Measurements from ENCODE around the gene CIDEC. TPM values are rescaled to one million over a fixed set of nuclear protein-coding genes. Genes with fewer than 3 reads are reported as not detected.

The CIDEC gene
- total RNA-seq, 4 donors from 2014 or later, result 12.5 to 34.7 (median 26.1) TPM

- no peak for TF ChIP-seq CTCF (IDR thresholded peaks at IDR 0.05)
- no peak for TF ChIP-seq POLR2A (IDR thresholded peaks at IDR 0.05)
- no peak for TF ChIP-seq EP300 (IDR thresholded peaks at IDR 0.05)
- TF ChIP-seq POLR2AphosphoS5 (IDR thresholded peaks at IDR 0.05), result no peak
- 83% methylated on average over 7 of the region's 7 CpGs for WGBS
- DNase-seq (ENCODE audit: low spot score in 2 of 2), result no peak
- Histone ChIP-seq H3K36me3 (peaks cover 31% of the 10 kb centered on the region), H3K27ac (no peak overlapping the region), H3K9me3 (no peaks in the 10 kb centered on the region), H3K4me1 (peaks cover 62% of the 10 kb centered on the region), H3K27me3 (no peaks in the 10 kb centered on the region), H3K4me3 (no peak overlapping the region)
Measured at GRCh38 chr3:9912294-9912935, 32.4 kb upstream of the CIDEC start.

- Histone ChIP-seq H3K27me3 (no peaks in the 10 kb centered on the region), H3K36me3 (peaks cover 33% of the 10 kb centered on the region), H3K9me3 (no peaks in the 10 kb centered on the region), H3K4me1 (peaks cover 57% of the 10 kb centered on the region), H3K27ac (no peak overlapping the region), H3K4me3 (no peak overlapping the region)
- DNase-seq (ENCODE audit: low spot score in 2 of 2), result no peak
- 68% methylated on average over 8 of the region's 8 CpGs for WGBS
- no peak for TF ChIP-seq POLR2AphosphoS5 (IDR thresholded peaks at IDR 0.05)
- no peak for TF ChIP-seq POLR2A (IDR thresholded peaks at IDR 0.05)
- no peak for TF ChIP-seq EP300 (IDR thresholded peaks at IDR 0.05)
- TF ChIP-seq CTCF (IDR thresholded peaks at IDR 0.05), result no peak
Measured at GRCh38 chr3:9911863-9912262, 31.8 kb upstream of the CIDEC start.

DNA sequence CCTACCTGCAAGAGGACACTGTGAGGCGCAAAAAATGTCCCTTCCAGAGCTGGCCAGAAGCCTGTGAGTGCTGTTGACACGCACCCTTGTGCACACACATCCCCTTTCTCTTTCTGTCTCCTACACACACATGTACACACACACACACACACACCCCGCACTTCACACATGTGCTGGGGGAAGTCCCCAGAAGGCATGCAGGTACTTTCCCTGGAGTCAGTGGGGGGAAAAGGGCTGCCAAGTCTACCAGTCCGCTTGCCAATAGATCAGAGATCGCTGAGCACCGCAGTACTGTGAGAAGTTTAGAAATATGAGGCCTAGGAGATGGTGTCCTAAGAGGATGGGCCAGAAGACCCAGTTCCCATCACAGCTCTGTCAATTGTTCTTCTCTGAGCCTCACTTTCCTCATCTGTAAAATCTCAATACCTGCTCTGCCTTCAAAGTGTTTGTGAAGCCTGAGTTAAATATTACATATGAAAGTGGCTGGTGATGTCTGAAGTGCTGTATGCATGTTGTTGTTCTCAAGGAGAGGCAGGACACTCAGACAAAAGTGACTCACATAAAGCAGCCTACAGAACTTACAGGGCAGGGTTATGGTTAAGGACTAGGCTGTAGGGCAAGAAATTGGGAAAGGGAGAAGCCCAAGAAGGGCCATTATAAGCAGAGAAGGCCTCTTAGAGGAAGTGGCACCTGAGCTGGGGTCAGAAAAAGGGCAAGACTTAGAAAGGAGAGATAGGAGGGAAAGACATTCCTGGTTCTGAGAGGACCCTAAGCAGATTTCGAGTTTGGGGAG is 29.4 kb upstream of the CIDEC start:
- no peaks in the 10 kb centered on the region for H3K27me3 ChIP-seq
- no peaks in the 10 kb centered on the region for H3K9me3 ChIP-seq
- TF ChIP-seq POLR2A (IDR thresholded peaks at IDR 0.05) (no peak), EP300 (IDR thresholded peaks at IDR 0.05) (no peak), POLR2AphosphoS5 (IDR thresholded peaks at IDR 0.05) (no peak), CTCF (IDR thresholded peaks at IDR 0.05) (no peak)
- peaks cover 35% of the 10 kb centered on the region for H3K36me3 ChIP-seq
- no peak for DNase-seq (ENCODE audit: low spot score in 2 of 2)
- no peak overlapping the region for H3K27ac ChIP-seq
- peaks cover 40% of the 10 kb centered on the region for H3K4me1 ChIP-seq
- WGBS, result 63% methylated on average over 7 of the region's 7 CpGs
- no peak overlapping the region for H3K4me3 ChIP-seq

- Histone ChIP-seq H3K27me3 (no peaks in the 10 kb centered on the region), H3K4me3 (no peak overlapping the region), H3K27ac (no peak overlapping the region), H3K4me1 (peaks cover 38% of the 10 kb centered on the region), H3K9me3 (no peaks in the 10 kb centered on the region), H3K36me3 (peaks cover 35% of the 10 kb centered on the region)
- DNase-seq (ENCODE audit: low spot score in 2 of 2), result no peak
- WGBS, result 81% methylated on average over 3 of the region's 3 CpGs
- TF ChIP-seq POLR2AphosphoS5 (IDR thresholded peaks at IDR 0.05) (no peak), CTCF (IDR thresholded peaks at IDR 0.05) (no peak), EP300 (IDR thresholded peaks at IDR 0.05) (no peak), POLR2A (IDR thresholded peaks at IDR 0.05) (no peak)
Measured at GRCh38 chr3:9908286-9908685, 28.2 kb upstream of the CIDEC start.

- Histone ChIP-seq H3K27me3 (no peaks in the 10 kb centered on the region), H3K27ac (no peak overlapping the region), H3K4me3 (no peak overlapping the region), H3K36me3 (peaks cover 33% of the 10 kb centered on the region), H3K4me1 (peaks cover 38% of the 10 kb centered on the region), H3K9me3 (no peaks in the 10 kb centered on the region)
- 77% methylated on average over 5 of the region's 5 CpGs for WGBS
- TF ChIP-seq EP300 (IDR thresholded peaks at IDR 0.05), result no peak
- no peak for TF ChIP-seq POLR2A (IDR thresholded peaks at IDR 0.05)
- TF ChIP-seq CTCF (IDR thresholded peaks at IDR 0.05), result no peak
- TF ChIP-seq POLR2AphosphoS5 (IDR thresholded peaks at IDR 0.05), result no peak
- no peak for DNase-seq (ENCODE audit: low spot score in 2 of 2)
Measured at GRCh38 chr3:9906480-9906879, 26.4 kb upstream of the CIDEC start.
